GM12892 (cell line): ENCODE results near the gene FOXO6.

Source experiments
- DNase-seq: peaks from one replicate; pipeline ENCODE4 v3.0.0; 2011; ENCODE audit not compliant: insufficient read length
- FAIRE-seq: peaks from 2 replicates; lab custom pipeline; 2011; peaks lifted over from hg19 to GRCh38; lab: Jason Lieb, UNC
- POLR2A ChIP-seq: IDR thresholded peaks from 2 replicates; pipeline ENCODE4 v1.6.1; 2011; ENCODE audit warnings: low read depth, low read length, control low read depth
- POLR2AphosphoS5 ChIP-seq: IDR thresholded peaks from 2 replicates; pipeline ENCODE4 v1.6.1; 2011; ENCODE audit warnings: low read depth, low read length, control low read depth
- TAF1 ChIP-seq: IDR thresholded peaks from 2 replicates; pipeline ENCODE4 v1.6.1; 2011; ENCODE audit warnings: low read depth, mild to moderate bottlenecking, control low read depth, low read length, borderline replicate concordance

The FOXO6 gene

GRCh38 chr1:41358131-41359021 is 2.9 kb upstream of the FOXO6 start:
- no peak for DNase-seq
- FAIRE-seq: no peak
- no peak for TF ChIP-seq POLR2AphosphoS5
- no peak for TF ChIP-seq POLR2A

- TF ChIP-seq POLR2AphosphoS5: no peak
- no peak for TF ChIP-seq TAF1
- TF ChIP-seq POLR2A: no peak
- FAIRE-seq: no peak
These were observed 1.8 kb upstream of the FOXO6 start for GRCh38 chr1:41359211-41360073.

GRCh38 chr1:41360074-41360785 is 1.0 kb upstream of the FOXO6 start:
- FAIRE-seq: no peak
- DNase-seq: no peak
- TF ChIP-seq TAF1 (no peak), POLR2AphosphoS5 (no peak), POLR2A (no peak)

More at GRCh38 chr1:41359211-41360073, 1.8 kb upstream of the FOXO6 start:
- no peak for DNase-seq

GRCh38 chr1:41361495-41362356 is 492 bp downstream of the FOXO6 start:
- FAIRE-seq (no peak), DNase-seq (peak; percentile 31)
- TF ChIP-seq TAF1: no peak
- TF ChIP-seq POLR2AphosphoS5: no peak
- no peak for TF ChIP-seq POLR2A

GRCh38 chr1:41362357-41362721 is 1.1 kb downstream of the FOXO6 start:
- DNase-seq (peak; percentile 27), FAIRE-seq (no peak)
- no peak for TF ChIP-seq TAF1
- no peak for TF ChIP-seq POLR2AphosphoS5
- no peak for TF ChIP-seq POLR2A

GRCh38 chr1:41362749-41363590 is 1.7 kb downstream of the FOXO6 start:
- TF ChIP-seq POLR2A (no peak), TAF1 (no peak), POLR2AphosphoS5 (no peak)
- FAIRE-seq: no peak
- peak; percentile 8 for DNase-seq

GRCh38 chr1:41363591-41364320 is 2.5 kb downstream of the FOXO6 start:
- no peak for FAIRE-seq
- DNase-seq: peak; percentile 13
- TF ChIP-seq TAF1 (no peak), POLR2AphosphoS5 (no peak)

GRCh38 chr1:41364442-41365319 is 3.4 kb downstream of the FOXO6 start:
- FAIRE-seq (no peak), DNase-seq (peak; percentile 5)
- TF ChIP-seq TAF1 (no peak), POLR2A (no peak), POLR2AphosphoS5 (no peak)

GRCh38 chr1:41365320-41365633 is 4.0 kb downstream of the FOXO6 start:
- DNase-seq (no peak), FAIRE-seq (no peak)

More at GRCh38 chr1:41365320-41365633, 4.0 kb downstream of the FOXO6 start:
- TF ChIP-seq POLR2A (no peak), TAF1 (no peak), POLR2AphosphoS5 (no peak)
